Measurements from ENCODE around the gene LRIF1. TPM values are rescaled to one million over a fixed set of nuclear protein-coding genes. Genes with fewer than 3 reads are reported as not detected.
"Not testable (repeated sequence)": the region's sequence is repeated elsewhere in the genome, so short reads cannot be mapped to it uniquely, and the experiment has no call there.

The LRIF1 gene
- polyA plus RNA-seq, 10 donors = 6.7 to 9.9 (median 7.8) TPM

GRCh38 chr1:110953031-110953430 is 10.7 kb downstream of the LRIF1 start:
- DNase-seq = no peak

- no peak for DNase-seq
Measured at GRCh38 chr1:110952031-110952430, 11.7 kb downstream of the LRIF1 start.

GRCh38 chr1:110951161-110951560 is 12.6 kb downstream of the LRIF1 start:
- DNase-seq = no peak

GRCh38 chr1:110948038-110948810 is 15.5 kb downstream of the LRIF1 start:
- no peak for DNase-seq

GRCh38 chr1:110945626-110946025 is 18.1 kb downstream of the LRIF1 start:
- no peak for DNase-seq

- DNase-seq = no peak
Measured at GRCh38 chr1:110944806-110945205, 18.9 kb downstream of the LRIF1 start.

GRCh38 chr1:110936567-110936966 is 27.2 kb downstream of the LRIF1 start:
- no peak for DNase-seq

GRCh38 chr1:110931097-110931496 is 32.6 kb downstream of the LRIF1 start:
- DNase-seq = not testable (repeated sequence)

- DNase-seq = no peak
Measured at GRCh38 chr1:110928904-110929303, 34.8 kb downstream of the LRIF1 start.

- DNase-seq = no peak
Measured at GRCh38 chr1:110928191-110928590, 35.5 kb downstream of the LRIF1 start.

- no peak for DNase-seq
Measured at GRCh38 chr1:110927484-110928075, 36.1 kb downstream of the LRIF1 start.

- no peak for DNase-seq
Measured at GRCh38 chr1:110921953-110922352, 41.8 kb downstream of the LRIF1 start.

GRCh38 chr1:110918016-110918415 is 45.7 kb downstream of the LRIF1 start:
- no peak for DNase-seq

GRCh38 chr1:110916669-110917306 is 46.9 kb downstream of the LRIF1 start:
- no peak for DNase-seq

- no peak for DNase-seq
Measured at GRCh38 chr1:110916274-110916668, 47.5 kb downstream of the LRIF1 start.

- DNase-seq = no peak
Measured at GRCh38 chr1:110915804-110916203, 47.9 kb downstream of the LRIF1 start.

- DNase-seq = no peak
Measured at GRCh38 chr1:110914676-110915075, 49.0 kb downstream of the LRIF1 start.

GRCh38 chr1:110912784-110913183 is 50.9 kb downstream of the LRIF1 start:
- no peak for DNase-seq

- no peak for DNase-seq
Measured at GRCh38 chr1:110903853-110904500, 59.7 kb downstream of the LRIF1 start.

- DNase-seq = no peak
Measured at GRCh38 chr1:110902820-110903463, 60.8 kb downstream of the LRIF1 start.

- DNase-seq = no peak
Measured at GRCh38 chr1:110899458-110899843, 64.3 kb downstream of the LRIF1 start.

All from muscle of back (tissue), 11 donors.